K562 (cell line): Measurements from ENCODE around the gene KDF1. TPM values are rescaled to one million over a fixed set of nuclear protein-coding genes. Genes with fewer than 3 reads are reported as not detected.

Source experiments
- ETS1 ChIP-seq: conservative IDR thresholded peaks from 2 replicates; pipeline ENCODE4 v1.6.1; 2011; ENCODE audit warnings: low read depth, mild to moderate bottlenecking, low read length; ENCODE audit not compliant: control insufficient read depth
- ETS2 ChIP-seq: IDR thresholded peaks from 2 replicates; pipeline ENCODE4 v1.6.1; 2016; ENCODE audit warnings: borderline replicate concordance, missing genetic modification characterization, mild to moderate bottlenecking, moderate library complexity, missing compliant biosample characterization; ENCODE audit not compliant: poor library complexity, severe bottlenecking
- GABPA ChIP-seq: fragments of 200-800 bp; sonication (Bioruptor generic); conservative IDR thresholded peaks from 2 replicates; pipeline ENCODE4 v1.6.1; 2016; ENCODE audit warnings: low read depth, missing genetic modification characterization, missing compliant biosample characterization
- IRF9 ChIP-seq: fragments of 450-650 bp; IDR thresholded peaks from 2 replicates; pipeline ENCODE4 v1.6.1; 2016; ENCODE audit warnings: missing biosample characterization, missing genetic modification characterization
- POLR2G ChIP-seq: fragments of 200-400 bp; formaldehyde crosslinking; IDR thresholded peaks from 2 replicates; pipeline ENCODE4 v1.6.1; 2017; ENCODE audit warnings: low read depth, mild to moderate bottlenecking, antibody characterized with exemption, low read length, moderate library complexity
- PPARD ChIP-seq: fragments of 250-450 bp; sonication (Bioruptor Pico); IDR thresholded peaks from 2 replicates; pipeline ENCODE4 v1.8.0; 2022; ENCODE audit warnings: inconsistent platforms, mild to moderate bottlenecking, moderate library complexity
- RUNX1 ChIP-seq: sonication (generic); IDR thresholded peaks from 2 replicates; pipeline ENCODE4 v1.6.1; 2016; ENCODE audit warnings: antibody characterized with exemption, low read depth
- SAFB2 ChIP-seq: fragments of 200-400 bp; formaldehyde crosslinking; IDR thresholded peaks from 2 replicates; pipeline ENCODE4 v1.6.1; 2018; ENCODE audit warnings: borderline replicate concordance, low read length, low read depth, moderate library complexity; ENCODE audit not compliant: severe bottlenecking
- SMARCB1 ChIP-seq: IDR thresholded peaks from 2 replicates; pipeline ENCODE4 v1.6.1; 2011; ENCODE audit warnings: improper control_type of control experiment, low read depth; ENCODE audit not compliant: insufficient read length
- XRCC4 ChIP-seq: IDR thresholded peaks from one replicate; pipeline ENCODE4 v1.6.1; 2011; ENCODE audit not compliant: insufficient read depth, insufficient read length; ENCODE audit errors: extremely low read depth
- XRCC5 ChIP-seq: fragments of 200-400 bp; formaldehyde crosslinking; IDR thresholded peaks from 2 replicates; pipeline ENCODE4 v1.6.1; 2017; ENCODE audit warnings: low read depth, mild to moderate bottlenecking, low read length
- ZBTB7A ChIP-seq: IDR thresholded peaks from 2 replicates; pipeline ENCODE4 v1.6.1; 2011; ENCODE audit warnings: low read depth, mild to moderate bottlenecking, low read length, moderate library complexity, borderline replicate concordance; ENCODE audit not compliant: control insufficient read depth
- ZNF217 ChIP-seq: sonication (generic); formaldehyde crosslinking; IDR thresholded peaks from 2 replicates; pipeline ENCODE4 v1.8.0; 2022; ENCODE audit warnings: mild to moderate bottlenecking, missing genetic modification reagents
- ZNF695 ChIP-seq: fragments of 450-650 bp; formaldehyde crosslinking; IDR thresholded peaks from 2 replicates; pipeline ENCODE4 v1.4.0; 2020; ENCODE audit warnings: mild to moderate bottlenecking, moderate library complexity
- ZNF780A ChIP-seq: fragments of 250-450 bp; sonication (Bioruptor Pico); IDR thresholded peaks from 2 replicates; pipeline ENCODE4 v1.5.0; 2021; ENCODE audit warnings: mild to moderate bottlenecking
- ZNF785 ChIP-seq: fragments of 250-450 bp; sonication (Bioruptor Pico); IDR thresholded peaks from 2 replicates; pipeline ENCODE4 v1.4.0; 2020; ENCODE audit warnings: mild to moderate bottlenecking
- polyA plus RNA-seq, 8 experiments: library from polyadenylated mRNA; depleted of rRNA in 4 of 8; stranded (reverse) in 5 of 8; unstranded in 3 of 8; fragments of >200 nt; fragmentation: Nextera tagmentation in 2 of 8; fragmentation: Illumina TruSeq in 1 of 8; extraction: Ambion mirVana in 2 of 8; extraction: Trizol in 1 of 8; gene quantifications; 2 replicates each; pipeline versions ENCODE4 v1.2.1 to v1.2.3, GENCODE V29; 2011 to 2014; ENCODE audit warnings: inconsistent platforms in 1 of 8, missing spikeins in 1 of 8
- total RNA-seq, 7 experiments: library from RNA; depleted of rRNA in 6 of 7; stranded (reverse); fragments of >200 nt in 6 of 7; fragmentation: Illumina TruSeq in 2 of 7; extraction: Trizol in 2 of 7; gene quantifications; 2 replicates each; pipeline versions ENCODE4 v1.2.1 to v1.2.3, GENCODE V29; 2011 to 2021; ENCODE audit warnings: low replicate concordance in 1 of 7
- TF ChIP-seq, protein P1 (sequence below): fragments of 450-650 bp; IDR thresholded peaks from 2 replicates; pipeline ENCODE4 v1.6.1; 2017; ENCODE audit warnings: mild to moderate bottlenecking, moderate library complexity
- TF ChIP-seq, protein P2 (sequence below): sonication (generic); formaldehyde crosslinking; IDR thresholded peaks from 2 replicates; pipeline ENCODE4 v1.4.0; 2020; ENCODE audit warnings: mild to moderate bottlenecking, missing genetic modification reagents
- TF ChIP-seq, protein P3 (sequence below): sonication (generic); formaldehyde crosslinking; IDR thresholded peaks from 2 replicates; pipeline ENCODE4 v1.8.1; 2022; ENCODE audit warnings: missing genetic modification reagents

Gene KDF1
- total and polyA plus RNA-seq, 9 of the 15 experiments (the other 6 are each of a cell fraction or from before 2014, with no cell fraction given), result 0.38 to 1.9 (median 0.83) TPM

DNA sequence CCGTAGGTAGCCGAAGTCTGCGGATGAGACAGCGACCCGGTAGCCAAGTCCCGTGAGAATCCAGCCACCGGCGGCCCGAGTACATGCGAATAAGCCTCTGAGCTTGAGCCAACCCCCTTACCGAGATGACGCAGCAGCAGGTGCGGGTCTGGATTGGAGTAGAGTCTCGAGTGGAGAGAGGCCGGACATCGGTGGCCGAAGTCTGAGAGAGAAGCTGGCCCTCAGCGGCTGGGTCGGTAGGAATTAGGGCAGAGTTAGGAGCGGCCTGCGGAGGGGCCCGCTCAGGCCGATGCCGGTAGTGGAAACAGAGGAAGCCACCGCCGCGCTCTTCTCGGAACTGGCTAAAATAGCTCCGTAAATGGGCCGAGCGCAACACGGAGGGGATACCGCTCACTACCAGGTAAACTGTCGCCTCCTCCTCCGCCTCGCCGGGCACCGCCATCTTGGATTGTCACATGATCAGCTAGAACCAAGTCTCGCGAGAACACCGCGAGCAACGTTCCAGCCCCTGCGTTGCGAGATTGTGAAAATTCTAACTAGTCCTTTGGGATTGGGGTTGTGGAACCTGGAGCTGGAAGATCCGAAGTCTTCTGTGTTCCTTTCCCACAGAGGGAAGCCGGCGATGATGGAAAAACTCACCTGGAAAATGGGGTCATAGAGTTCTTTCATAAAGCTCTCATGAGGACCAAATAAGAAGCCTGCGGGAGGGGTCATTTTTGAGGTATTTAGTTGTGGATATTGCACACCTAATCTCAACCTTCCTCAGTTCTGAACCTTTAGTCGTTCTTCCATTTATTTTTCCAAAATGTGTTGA, 60.1 kb downstream of the KDF1 start, which contains the start of gene GPATCH3 (continued):
- no peak for TF ChIP-seq XRCC4
- no peak for TF ChIP-seq ZNF695
- no peak for TF ChIP-seq ZBTB7A
- no peak for TF ChIP-seq IRF9 (tag)
- peak; percentile 96 for TF ChIP-seq ETS1
- TF ChIP-seq, protein P1, sequence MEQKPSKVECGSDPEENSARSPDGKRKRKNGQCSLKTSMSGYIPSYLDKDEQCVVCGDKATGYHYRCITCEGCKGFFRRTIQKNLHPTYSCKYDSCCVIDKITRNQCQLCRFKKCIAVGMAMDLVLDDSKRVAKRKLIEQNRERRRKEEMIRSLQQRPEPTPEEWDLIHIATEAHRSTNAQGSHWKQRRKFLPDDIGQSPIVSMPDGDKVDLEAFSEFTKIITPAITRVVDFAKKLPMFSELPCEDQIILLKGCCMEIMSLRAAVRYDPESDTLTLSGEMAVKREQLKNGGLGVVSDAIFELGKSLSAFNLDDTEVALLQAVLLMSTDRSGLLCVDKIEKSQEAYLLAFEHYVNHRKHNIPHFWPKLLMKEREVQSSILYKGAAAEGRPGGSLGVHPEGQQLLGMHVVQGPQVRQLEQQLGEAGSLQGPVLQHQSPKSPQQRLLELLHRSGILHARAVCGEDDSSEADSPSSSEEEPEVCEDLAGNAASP, result no peak
- 0 out of 2 replicates have a peak, but pooled peaks have one; percentile 55 for TF ChIP-seq RUNX1
- TF ChIP-seq, protein P2, sequence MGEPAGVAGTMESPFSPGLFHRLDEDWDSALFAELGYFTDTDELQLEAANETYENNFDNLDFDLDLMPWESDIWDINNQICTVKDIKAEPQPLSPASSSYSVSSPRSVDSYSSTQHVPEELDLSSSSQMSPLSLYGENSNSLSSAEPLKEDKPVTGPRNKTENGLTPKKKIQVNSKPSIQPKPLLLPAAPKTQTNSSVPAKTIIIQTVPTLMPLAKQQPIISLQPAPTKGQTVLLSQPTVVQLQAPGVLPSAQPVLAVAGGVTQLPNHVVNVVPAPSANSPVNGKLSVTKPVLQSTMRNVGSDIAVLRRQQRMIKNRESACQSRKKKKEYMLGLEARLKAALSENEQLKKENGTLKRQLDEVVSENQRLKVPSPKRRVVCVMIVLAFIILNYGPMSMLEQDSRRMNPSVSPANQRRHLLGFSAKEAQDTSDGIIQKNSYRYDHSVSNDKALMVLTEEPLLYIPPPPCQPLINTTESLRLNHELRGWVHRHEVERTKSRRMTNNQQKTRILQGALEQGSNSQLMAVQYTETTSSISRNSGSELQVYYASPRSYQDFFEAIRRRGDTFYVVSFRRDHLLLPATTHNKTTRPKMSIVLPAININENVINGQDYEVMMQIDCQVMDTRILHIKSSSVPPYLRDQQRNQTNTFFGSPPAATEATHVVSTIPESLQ (CRISPR knock-in tag), result peak; percentile 70; the same call in 1 of the 2 replicates
- no peak for TF ChIP-seq ZNF780A (CRISPR knock-in tag)
- TF ChIP-seq PPARD (CRISPR knock-in tag), result no peak
- no peak for TF ChIP-seq ZNF217 (CRISPR knock-in tag)
- TF ChIP-seq POLR2G, result peak; percentile 90
- TF ChIP-seq SAFB2, result no peak
- TF ChIP-seq, protein P3, sequence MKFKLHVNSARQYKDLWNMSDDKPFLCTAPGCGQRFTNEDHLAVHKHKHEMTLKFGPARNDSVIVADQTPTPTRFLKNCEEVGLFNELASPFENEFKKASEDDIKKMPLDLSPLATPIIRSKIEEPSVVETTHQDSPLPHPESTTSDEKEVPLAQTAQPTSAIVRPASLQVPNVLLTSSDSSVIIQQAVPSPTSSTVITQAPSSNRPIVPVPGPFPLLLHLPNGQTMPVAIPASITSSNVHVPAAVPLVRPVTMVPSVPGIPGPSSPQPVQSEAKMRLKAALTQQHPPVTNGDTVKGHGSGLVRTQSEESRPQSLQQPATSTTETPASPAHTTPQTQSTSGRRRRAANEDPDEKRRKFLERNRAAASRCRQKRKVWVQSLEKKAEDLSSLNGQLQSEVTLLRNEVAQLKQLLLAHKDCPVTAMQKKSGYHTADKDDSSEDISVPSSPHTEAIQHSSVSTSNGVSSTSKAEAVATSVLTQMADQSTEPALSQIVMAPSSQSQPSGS, result no peak
- no peak for TF ChIP-seq ETS2
- peak; percentile 28; the same call in 1 of the 2 replicates for TF ChIP-seq GABPA (tag)
- no peak for TF ChIP-seq ZNF785 (CRISPR knock-in tag)
- TF ChIP-seq SMARCB1, result no peak
- TF ChIP-seq XRCC5, result no peak
